ENCODE results near the gene RNPEP. TPM values are rescaled to one million over a fixed set of nuclear protein-coding genes. Genes with fewer than 3 reads are reported as not detected.

Gene RNPEP
- total and polyA plus RNA-seq, 2 of the 13 experiments (the other 11 are each of a cell fraction or from before 2014, with no cell fraction given), result 20.6 to 38.4 TPM

DNA sequence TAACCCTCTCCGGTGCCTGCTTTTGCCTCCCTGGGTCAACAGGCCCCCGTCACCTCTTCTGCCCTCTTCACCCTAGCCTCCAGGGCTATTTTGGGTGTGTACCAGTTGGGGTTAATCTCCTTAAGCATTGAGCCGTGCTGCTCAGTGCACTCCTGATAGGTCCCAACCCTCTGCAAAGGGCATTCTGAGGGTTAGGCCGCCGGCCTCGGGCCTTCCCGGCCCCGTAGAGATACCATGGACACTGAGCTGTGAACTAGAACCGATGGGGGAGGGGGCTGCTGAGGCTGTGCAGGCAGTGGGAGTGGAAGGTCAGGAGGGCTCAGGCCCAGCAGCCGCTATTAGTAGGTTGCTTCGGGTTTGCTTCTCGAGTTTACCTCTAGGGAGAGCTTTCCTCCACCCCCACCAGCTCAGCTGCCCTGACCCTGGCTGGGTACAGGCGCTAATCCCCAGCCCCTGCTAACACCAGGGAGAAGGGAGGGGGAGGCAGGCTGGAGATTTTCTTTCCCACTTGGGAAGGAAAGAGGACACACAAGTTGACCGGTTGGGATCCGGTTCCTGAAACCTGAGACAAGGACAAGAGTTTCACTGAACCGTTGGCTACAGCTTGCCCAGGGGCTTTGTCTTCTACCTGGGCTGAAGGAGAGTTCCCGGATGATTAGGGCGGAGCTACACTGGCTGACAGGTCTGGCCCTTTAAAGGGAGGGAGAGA is 40.9 kb upstream of the RNPEP start (continued):
- TF ChIP-seq ATF5 (CRISPR knock-in tag; IDR thresholded peaks at IDR 0.05; ENCODE audit: low read depth), result no peak
- TF ChIP-seq REXO4 (CRISPR knock-in tag; IDR thresholded peaks at IDR 0.05; ENCODE audit: borderline replicate concordance), result no peak
- TF ChIP-seq ZFP41 (CRISPR knock-in tag; IDR thresholded peaks at IDR 0.05; ENCODE audit: borderline replicate concordance), result no peak
- TF ChIP-seq ZNF496 (CRISPR knock-in tag; IDR thresholded peaks at IDR 0.05; ENCODE audit: insufficient replicate concordance), result no peak
- no peak for TF ChIP-seq ZNF3 (CRISPR knock-in tag; IDR thresholded peaks at IDR 0.05)
- TF ChIP-seq ARNT2 (CRISPR knock-in tag; IDR thresholded peaks at IDR 0.05; ENCODE audit: low read depth), result no peak
- 0 out of 2 replicates have a peak, but pooled peaks have one; percentile 15 for TF ChIP-seq TBX2 (CRISPR knock-in tag; IDR thresholded peaks at IDR 0.05; ENCODE audit: borderline replicate concordance)
- TF ChIP-seq SMAD3 (CRISPR knock-in tag; IDR thresholded peaks at IDR 0.05), result no peak
- TF ChIP-seq SRSF4 (IDR thresholded peaks at IDR 0.05; ENCODE audit: low read depth, low read length, poor library complexity, severe bottlenecking), result no peak
- TF ChIP-seq ZSCAN20 (CRISPR knock-in tag; IDR thresholded peaks at IDR 0.05; ENCODE audit: borderline replicate concordance), result no peak
- TF ChIP-seq TBL1XR1 (IDR thresholded peaks at IDR 0.05; ENCODE audit: borderline replicate concordance, low read length, partially characterized antibody), result no peak
- no peak for TF ChIP-seq ZNF598 (CRISPR knock-in tag; IDR thresholded peaks at IDR 0.05; ENCODE audit: borderline replicate concordance)
- TF ChIP-seq MZF1 (CRISPR knock-in tag; IDR thresholded peaks at IDR 0.05; ENCODE audit: borderline replicate concordance), result no peak
- TF ChIP-seq ZNF839 (CRISPR knock-in tag; IDR thresholded peaks at IDR 0.05; ENCODE audit: borderline replicate concordance), result no peak
- TF ChIP-seq POLR2AphosphoS5 (IDR thresholded peaks at IDR 0.05; ENCODE audit: low read depth, low read length), result peak; percentile 47
- no peak for TF ChIP-seq ZNF644 (CRISPR knock-in tag; IDR thresholded peaks at IDR 0.05; ENCODE audit: low read depth)
- TF ChIP-seq ZNF264 (CRISPR knock-in tag; IDR thresholded peaks at IDR 0.05), result no peak
- no peak for TF ChIP-seq ZNF674 (CRISPR knock-in tag; IDR thresholded peaks at IDR 0.05; ENCODE audit: low read depth)
- TF ChIP-seq NFE2 (CRISPR knock-in tag; IDR thresholded peaks at IDR 0.05), result no peak
- TF ChIP-seq ZNF20 (CRISPR knock-in tag; IDR thresholded peaks at IDR 0.05), result no peak
- no peak for TF ChIP-seq SRF (IDR thresholded peaks at IDR 0.05; ENCODE audit: low read depth, low read length)
- TF ChIP-seq TCF12 (IDR thresholded peaks at IDR 0.05), result no peak
- TF ChIP-seq TCF12 (CRISPR knock-in tag; IDR thresholded peaks at IDR 0.05), result no peak
- no peak for TF ChIP-seq KAT7 (CRISPR knock-in tag; IDR thresholded peaks at IDR 0.05; ENCODE audit: borderline replicate concordance)
- TF ChIP-seq ZNF704 (CRISPR knock-in tag; IDR thresholded peaks at IDR 0.05; ENCODE audit: borderline replicate concordance), result no peak
- no peak for TF ChIP-seq ZNF441 (CRISPR knock-in tag; IDR thresholded peaks at IDR 0.05; ENCODE audit: borderline replicate concordance)

Data from HepG2 (cell line).